ENCODE results near the gene TWF2.
A peak's percentile ranks its signal among the peaks of the same experiment; 100 is the strongest.
"Not testable (repeated sequence)": the region's sequence is repeated elsewhere in the genome, so short reads cannot be mapped to it uniquely, and the experiment has no call there.

TWF2 gene

GRCh38 chr3:52238761-52239701, at the start of gene TWF2:
TWF2 (minus strand) TSS chr3:52239158; CDS start chr3:52239016, 142 bp downstream.
- peak; percentile 84 for DNase-seq

GRCh38 chr3:52288674-52289073, 49.7 kb upstream of the TWF2 start:
- no peak for DNase-seq

- no peak for DNase-seq
Observed at GRCh38 chr3:52286777-52287110, 47.8 kb upstream of the TWF2 start.

- DNase-seq, result not testable (repeated sequence)
Observed at GRCh38 chr3:52284051-52284450, 45.1 kb upstream of the TWF2 start.

- no peak for DNase-seq
Observed at GRCh38 chr3:52283306-52283705, 44.3 kb upstream of the TWF2 start.

GRCh38 chr3:52281981-52282801, 43.2 kb upstream of the TWF2 start:
- DNase-seq, result peak; percentile 41

- DNase-seq, result no peak
Observed at GRCh38 chr3:52280050-52280461, 41.1 kb upstream of the TWF2 start.

- DNase-seq, result no peak
Observed at GRCh38 chr3:52279596-52279995, 40.6 kb upstream of the TWF2 start.

- peak; percentile 95 for DNase-seq
Observed at GRCh38 chr3:52278510-52279069, 39.6 kb upstream of the TWF2 start, which contains the start of gene WDR82. WDR82 (minus strand) TSS chr3:52278649; CDS start chr3:52278361, 288 bp downstream.

- peak; percentile 66 for DNase-seq
Observed at GRCh38 chr3:52277972-52278509, 39.1 kb upstream of the TWF2 start.

- peak; percentile 71 for DNase-seq
Observed at GRCh38 chr3:52277071-52277964, 38.4 kb upstream of the TWF2 start.

- not testable (repeated sequence) for DNase-seq
Observed at GRCh38 chr3:52274781-52275180, 35.8 kb upstream of the TWF2 start.

GRCh38 chr3:52272831-52273230, 33.9 kb upstream of the TWF2 start:
- no peak for DNase-seq

GRCh38 chr3:52272172-52272571, 33.2 kb upstream of the TWF2 start:
- not testable (repeated sequence) for DNase-seq

- no peak for DNase-seq
Observed at GRCh38 chr3:52270252-52270754, 31.3 kb upstream of the TWF2 start.

GRCh38 chr3:52269776-52270175, 30.8 kb upstream of the TWF2 start:
- DNase-seq, result no peak

- DNase-seq, result peak; percentile 17
Observed at GRCh38 chr3:52268036-52268435, 29.1 kb upstream of the TWF2 start.

- no peak for DNase-seq
Observed at GRCh38 chr3:52265387-52265786, 26.4 kb upstream of the TWF2 start.

- no peak for DNase-seq
Observed at GRCh38 chr3:52262447-52262846, 23.5 kb upstream of the TWF2 start.

GRCh38 chr3:52259448-52259847, 20.5 kb upstream of the TWF2 start:
- DNase-seq, result no peak

GRCh38 chr3:52259035-52259434, 20.1 kb upstream of the TWF2 start:
- no peak for DNase-seq

- DNase-seq, result no peak
Observed at GRCh38 chr3:52257911-52258310, 19.0 kb upstream of the TWF2 start.
